Measurements from ENCODE around the gene TAX1BP1.

TAX1BP1 gene

GRCh38 chr7:27795977-27796376, 56.0 kb downstream of the TAX1BP1 start:
- no peak for TF ChIP-seq EZH2 (IDR thresholded peaks at IDR 0.05; ENCODE audit: borderline replicate concordance, low read depth, low read length, severe bottlenecking)
- Histone ChIP-seq H4K20me1 (ENCODE audit: insufficient read depth, low read length) (no peaks in the 10 kb centered on the region), H2AFZ (ENCODE audit: low read depth, low read length) (no peak overlapping the region), H3K36me3 (ENCODE audit: insufficient read depth, low read length) (peaks cover 54% of the 10 kb centered on the region), H3K4me2 (ENCODE audit: insufficient read depth, low read length) (no peak overlapping the region), H3K4me3 (ENCODE audit: low read depth in 1 of 2, low read length in 2 of 2) (no peak overlapping the region), H3K9me3 (ENCODE audit: insufficient read depth, low read length, severe bottlenecking) (no peaks in the 10 kb centered on the region), H3K27me3 (ENCODE audit: insufficient read depth, low read length, poor library complexity) (no peaks in the 10 kb centered on the region), H3K79me2 (ENCODE audit: insufficient read depth, low read length) (no peaks in the 10 kb centered on the region), H3K27ac (ENCODE audit: low read length) (no peak overlapping the region), H3K4me1 (ENCODE audit: insufficient read depth, low read length) (no peaks in the 10 kb centered on the region), H3K9ac (ENCODE audit: low read depth, low read length) (no peak overlapping the region)
- ATAC-seq (ENCODE audit: insufficient read depth, low read depth) (no peak), DNase-seq (no peak)

GRCh38 chr7:27799212-27799611, 59.2 kb downstream of the TAX1BP1 start:
- Histone ChIP-seq H3K4me3 (ENCODE audit: low read depth in 1 of 2, low read length in 2 of 2) (no peak overlapping the region), H3K4me1 (ENCODE audit: insufficient read depth, low read length) (no peaks in the 10 kb centered on the region), H3K27ac (ENCODE audit: low read length) (no peak overlapping the region), H4K20me1 (ENCODE audit: insufficient read depth, low read length) (no peaks in the 10 kb centered on the region), H3K27me3 (ENCODE audit: insufficient read depth, low read length, poor library complexity) (no peaks in the 10 kb centered on the region), H3K79me2 (ENCODE audit: insufficient read depth, low read length) (no peaks in the 10 kb centered on the region), H3K9me3 (ENCODE audit: insufficient read depth, low read length, severe bottlenecking) (no peaks in the 10 kb centered on the region), H2AFZ (ENCODE audit: low read depth, low read length) (no peak overlapping the region), H3K36me3 (ENCODE audit: insufficient read depth, low read length) (peaks cover 32% of the 10 kb centered on the region), H3K4me2 (ENCODE audit: insufficient read depth, low read length) (no peak overlapping the region), H3K9ac (ENCODE audit: low read depth, low read length) (no peak overlapping the region)
- DNase-seq, result no peak
- TF ChIP-seq CTCF (IDR thresholded peaks at IDR 0.05; ENCODE audit: borderline replicate concordance, extremely low read depth, low read length, poor library complexity, severe bottlenecking) (no peak), EZH2 (IDR thresholded peaks at IDR 0.05; ENCODE audit: borderline replicate concordance, low read depth, low read length, severe bottlenecking) (no peak)
- ATAC-seq (ENCODE audit: insufficient read depth, low read depth), result no peak

GRCh38 chr7:27802999-27803398, 63.0 kb downstream of the TAX1BP1 start:
- Histone ChIP-seq H3K27ac (ENCODE audit: low read length) (no peak overlapping the region), H4K20me1 (ENCODE audit: insufficient read depth, low read length) (no peaks in the 10 kb centered on the region), H3K27me3 (ENCODE audit: insufficient read depth, low read length, poor library complexity) (no peaks in the 10 kb centered on the region), H3K9me3 (ENCODE audit: insufficient read depth, low read length, severe bottlenecking) (no peaks in the 10 kb centered on the region), H3K79me2 (ENCODE audit: insufficient read depth, low read length) (no peaks in the 10 kb centered on the region), H2AFZ (ENCODE audit: low read depth, low read length) (no peak overlapping the region), H3K36me3 (ENCODE audit: insufficient read depth, low read length) (peaks cover 16% of the 10 kb centered on the region; the same call in 1 of the 2 replicates), H3K4me3 (ENCODE audit: low read depth in 1 of 2, low read length in 2 of 2) (no peak overlapping the region), H3K9ac (ENCODE audit: low read depth, low read length) (no peak overlapping the region), H3K4me2 (ENCODE audit: insufficient read depth, low read length) (no peak overlapping the region), H3K4me1 (ENCODE audit: insufficient read depth, low read length) (no peaks in the 10 kb centered on the region)
- TF ChIP-seq CTCF (IDR thresholded peaks at IDR 0.05; ENCODE audit: borderline replicate concordance, extremely low read depth, low read length, poor library complexity, severe bottlenecking) (no peak), EZH2 (IDR thresholded peaks at IDR 0.05; ENCODE audit: borderline replicate concordance, low read depth, low read length, severe bottlenecking) (no peak)
- DNase-seq, result no peak
- no peak for ATAC-seq (ENCODE audit: insufficient read depth, low read depth)

- TF ChIP-seq EZH2 (IDR thresholded peaks at IDR 0.05; ENCODE audit: borderline replicate concordance, low read depth, low read length, severe bottlenecking) (no peak), CTCF (IDR thresholded peaks at IDR 0.05; ENCODE audit: borderline replicate concordance, extremely low read depth, low read length, poor library complexity, severe bottlenecking) (no peak)
- ATAC-seq (ENCODE audit: insufficient read depth, low read depth), result no peak
- H2AFZ ChIP-seq (ENCODE audit: low read depth, low read length), result no peak overlapping the region
Measured at GRCh38 chr7:27804139-27804538, 64.2 kb downstream of the TAX1BP1 start.

More at GRCh38 chr7:27804139-27804538, 64.2 kb downstream of the TAX1BP1 start:
- H3K79me2 ChIP-seq (ENCODE audit: insufficient read depth, low read length), result no peaks in the 10 kb centered on the region
- H3K9me3 ChIP-seq (ENCODE audit: insufficient read depth, low read length, severe bottlenecking), result no peaks in the 10 kb centered on the region
- no peak overlapping the region for H3K9ac ChIP-seq (ENCODE audit: low read depth, low read length)
- H3K36me3 ChIP-seq (ENCODE audit: insufficient read depth, low read length), result peaks cover 10% of the 10 kb centered on the region; the same call in 1 of the 2 replicates
- H3K4me2 ChIP-seq (ENCODE audit: insufficient read depth, low read length), result no peak overlapping the region
- H3K4me1 ChIP-seq (ENCODE audit: insufficient read depth, low read length), result no peaks in the 10 kb centered on the region
- H3K27me3 ChIP-seq (ENCODE audit: insufficient read depth, low read length, poor library complexity), result no peaks in the 10 kb centered on the region
- no peak overlapping the region for H3K27ac ChIP-seq (ENCODE audit: low read length)
- H3K4me3 ChIP-seq (ENCODE audit: low read depth in 1 of 2, low read length in 2 of 2), result no peak overlapping the region
- DNase-seq, result no peak
- no peaks in the 10 kb centered on the region for H4K20me1 ChIP-seq (ENCODE audit: insufficient read depth, low read length)

Data from DND-41 (cell line).